ENCODE results near the gene SH3PXD2B.

DNA sequence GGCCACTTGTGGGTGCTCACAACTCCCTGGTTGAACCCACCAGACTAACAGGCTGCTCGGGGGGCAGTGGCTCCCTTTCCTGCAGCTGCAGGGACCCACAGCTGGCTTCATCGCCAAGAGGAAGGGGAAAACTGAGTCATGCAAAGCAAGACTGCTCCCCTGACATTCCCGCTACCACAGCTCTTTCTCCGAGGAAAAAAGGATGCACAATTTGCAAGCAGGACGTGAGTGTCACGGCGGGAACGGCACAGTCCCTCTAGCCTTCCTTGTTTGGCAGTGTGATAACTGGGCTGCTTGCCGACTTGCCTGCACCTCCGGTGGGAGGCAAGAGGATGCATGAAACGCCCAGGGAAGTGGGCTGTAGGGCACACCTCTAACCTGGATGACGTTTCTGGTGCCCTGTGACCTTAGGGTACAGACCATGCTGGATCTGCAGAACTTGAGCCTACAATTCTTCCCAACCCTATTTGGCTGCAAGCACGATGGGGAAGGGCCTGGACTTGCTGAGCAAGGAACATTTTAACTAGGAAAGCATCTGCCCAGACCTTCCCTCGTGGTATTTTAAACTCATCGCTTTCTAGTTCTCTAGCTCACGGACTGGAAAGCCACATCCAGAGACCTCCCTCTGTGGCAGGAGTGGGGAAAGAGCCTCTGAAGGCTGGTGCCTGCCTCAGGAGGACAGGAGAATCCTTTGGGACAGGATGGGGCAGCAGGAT, 7.8 kb downstream of the SH3PXD2B start:
- no peak for TF ChIP-seq POLR2A (IDR thresholded peaks at IDR 0.05)
- TF ChIP-seq CTCF (IDR thresholded peaks at IDR 0.05), result no peak
- TF ChIP-seq POLR2AphosphoS5 (IDR thresholded peaks at IDR 0.05), result no peak
- no peak for TF ChIP-seq EP300 (IDR thresholded peaks at IDR 0.05)

Measured in upper lobe of left lung (tissue), 4 donors.